Fibroblast of pulmonary artery (primary cell): ENCODE data around the gene OR10A2.
A peak's percentile ranks its signal among the peaks of the same experiment; 100 is the strongest.

Experiments used
- DNase-seq: peaks from one replicate; pipeline ENCODE4 v3.0.0-alpha.2; 2010; ENCODE audit warnings: low read depth
- H3K4me3 ChIP-seq: replicated peaks from 2 replicates; pipeline ENCODE4 v1.5.1; 2011; ENCODE audit warnings: low read depth, mild to moderate bottlenecking, control low read depth, low read length, moderate library complexity
- CTCF ChIP-seq: IDR thresholded peaks from 2 replicates; pipeline ENCODE4 v1.5.1; 2011; ENCODE audit warnings: mild to moderate bottlenecking, control low read depth, low read length, inconsistent platforms; ENCODE audit errors: missing control alignments

Gene OR10A2

GRCh38 chr11:6855971-6856541 lies 6.8 kb upstream of the OR10A2 start:
- TF ChIP-seq CTCF, result no peak
- peak; percentile 61 for DNase-seq

GRCh38 chr11:6856871-6857270 lies 6.0 kb upstream of the OR10A2 start:
- no peak for TF ChIP-seq CTCF
- no peak overlapping the region for H3K4me3 ChIP-seq
- peak; percentile 16 for DNase-seq

More at GRCh38 chr11:6855971-6856541, 6.8 kb upstream of the OR10A2 start:
- no peak overlapping the region for H3K4me3 ChIP-seq

GRCh38 chr11:6864438-6864837 lies 1.6 kb downstream of the OR10A2 start:
- DNase-seq, result peak; percentile 21
- TF ChIP-seq CTCF, result no peak
- no peak overlapping the region for H3K4me3 ChIP-seq

- TF ChIP-seq CTCF, result no peak
- DNase-seq, result no peak
- H3K4me3 ChIP-seq, result no peak overlapping the region
These were observed 8.4 kb downstream of the OR10A2 start for GRCh38 chr11:6871278-6871677.

- DNase-seq, result no peak
- TF ChIP-seq CTCF, result no peak
- H3K4me3 ChIP-seq, result no peak overlapping the region
These were observed 12.9 kb downstream of the OR10A2 start for GRCh38 chr11:6875761-6876160.

- no peak for TF ChIP-seq CTCF
- H3K4me3 ChIP-seq, result no peak within 1 kb of the TSS
- no peak for DNase-seq
These were observed 13.5 kb downstream of the OR10A2 start, which contains the start of gene OR10A4 for GRCh38 chr11:6876325-6876724. Gene OR10A4 (plus strand): TSS chr11:6876625. CDS start chr11:6876648, 23 bp downstream.

GRCh38 chr11:6876914-6877313 lies 14.1 kb downstream of the OR10A2 start:
- TF ChIP-seq CTCF, result no peak
- no peak for DNase-seq

More at GRCh38 chr11:6876914-6877313, 14.1 kb downstream of the OR10A2 start:
- H3K4me3 ChIP-seq, result no peak overlapping the region
